ENCODE data around the gene ZDBF2. TPM values are rescaled to one million over a fixed set of nuclear protein-coding genes. Genes with fewer than 3 reads are reported as not detected.
A peak's percentile ranks its signal among the peaks of the same experiment; 100 is the strongest.
"Not testable (repeated sequence)": the region's sequence is repeated elsewhere in the genome, so short reads cannot be mapped to it uniquely, and the experiment has no call there.

Gene ZDBF2
- total RNA-seq: 10 to 100 TPM; 15.1 to 20.2 TPM
- 1 to 10 TPM; 2.1 to 3.0 TPM for polyA plus RNA-seq
- long read RNA-seq, donor 1, partial matches to known transcripts: 0 of 11 reads
- long read RNA-seq, donor 1, other reads (novel, unspliced or antisense): 11 of 11 reads
- long read RNA-seq, donor 2, partial matches to known transcripts: 1 of 6 reads
- long read RNA-seq, donor 2, other reads (novel, unspliced or antisense): 5 of 6 reads

DNA sequence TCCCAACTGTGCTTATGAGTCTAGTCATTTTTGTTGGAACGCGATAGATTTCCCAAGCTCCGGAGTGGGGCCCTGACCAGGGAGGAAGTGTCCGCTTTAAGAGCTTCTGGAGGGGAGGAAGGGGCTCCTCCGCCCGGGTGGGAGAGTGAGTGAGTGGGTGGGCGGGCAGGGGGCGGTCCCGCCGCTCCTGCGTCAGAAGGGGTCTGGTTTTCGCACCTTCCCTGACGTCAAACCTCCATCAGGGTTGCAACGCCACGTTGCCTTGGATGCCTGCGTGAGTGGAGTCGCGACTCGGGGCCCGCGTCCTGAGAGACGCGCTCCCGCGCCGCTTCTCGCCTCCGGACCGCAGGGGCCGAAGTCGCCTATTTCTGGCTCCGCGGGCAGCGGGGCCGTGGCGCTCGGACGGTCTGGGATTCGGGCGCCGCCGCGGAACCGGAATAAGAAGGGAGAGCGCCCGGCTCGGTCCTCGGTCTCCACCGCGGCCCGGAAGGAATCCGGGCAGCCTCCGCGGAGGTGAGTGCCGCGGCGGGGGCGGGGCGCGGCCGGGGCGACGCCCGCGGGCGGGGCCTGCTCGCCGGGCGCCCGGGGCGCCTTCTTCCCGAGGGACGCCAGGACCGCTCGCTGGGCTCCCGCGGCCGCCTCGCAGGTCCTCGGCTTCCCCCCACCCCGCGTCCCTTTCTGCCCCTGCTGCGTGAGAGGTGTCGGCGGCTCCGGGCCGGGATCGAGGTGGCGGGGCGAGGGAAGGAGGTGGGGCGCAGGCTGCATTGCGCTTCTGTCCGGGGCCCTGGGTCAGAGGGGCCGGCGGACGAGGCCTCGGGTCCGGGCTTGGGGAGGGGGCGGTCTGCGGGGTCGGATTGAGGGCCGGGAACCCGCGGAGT is at the start of gene ZDBF2:
TSS of gene ZDBF2 (plus strand) at position 230 of the 878 bp plus-strand sequence. CDS start 7,187 bp downstream, outside the sequence.
- peak within 1 kb of the TSS; percentile 60 to 78 for H3K4me3 ChIP-seq (ENCODE audit: low read length in 2 of 2)
- no peaks in the 10 kb centered on the region for H3K36me3 ChIP-seq (ENCODE audit: control insufficient read depth in 1 of 2, insufficient read depth in 2 of 2, low read length in 1 of 2)
- DNase-seq (peak; percentile 51 to 80), ATAC-seq (ENCODE audit: low FRiP score) (peak; percentile 87)
- H3K4me1 ChIP-seq (ENCODE audit: control insufficient read depth in 1 of 2, insufficient read depth in 2 of 2, low read length in 2 of 2): no peaks in the 10 kb centered on the region
- 1% methylated on average over 63 to 104 of the region's 104 CpGs for WGBS, 2 donors
- intact Hi-C loops (cut with DNase I): loop anchor here in 1 of 2 donors (10.0 kb wide), 1 partner anchor 170 kb away; the partner anchor contains the start of gene ADAM23
- H3K27ac ChIP-seq (ENCODE audit: low read depth in 1 of 2, low read length in 2 of 2): peak within 1 kb of the TSS in 1 of 2 donors; percentile 52
- H3K9me3 ChIP-seq (ENCODE audit: control insufficient read depth, low read length): no peaks in the 10 kb centered on the region
- no peaks in the 10 kb centered on the region for H3K27me3 ChIP-seq (ENCODE audit: control insufficient read depth in 1 of 2, insufficient read depth in 2 of 2, low read length in 1 of 2)

DNA sequence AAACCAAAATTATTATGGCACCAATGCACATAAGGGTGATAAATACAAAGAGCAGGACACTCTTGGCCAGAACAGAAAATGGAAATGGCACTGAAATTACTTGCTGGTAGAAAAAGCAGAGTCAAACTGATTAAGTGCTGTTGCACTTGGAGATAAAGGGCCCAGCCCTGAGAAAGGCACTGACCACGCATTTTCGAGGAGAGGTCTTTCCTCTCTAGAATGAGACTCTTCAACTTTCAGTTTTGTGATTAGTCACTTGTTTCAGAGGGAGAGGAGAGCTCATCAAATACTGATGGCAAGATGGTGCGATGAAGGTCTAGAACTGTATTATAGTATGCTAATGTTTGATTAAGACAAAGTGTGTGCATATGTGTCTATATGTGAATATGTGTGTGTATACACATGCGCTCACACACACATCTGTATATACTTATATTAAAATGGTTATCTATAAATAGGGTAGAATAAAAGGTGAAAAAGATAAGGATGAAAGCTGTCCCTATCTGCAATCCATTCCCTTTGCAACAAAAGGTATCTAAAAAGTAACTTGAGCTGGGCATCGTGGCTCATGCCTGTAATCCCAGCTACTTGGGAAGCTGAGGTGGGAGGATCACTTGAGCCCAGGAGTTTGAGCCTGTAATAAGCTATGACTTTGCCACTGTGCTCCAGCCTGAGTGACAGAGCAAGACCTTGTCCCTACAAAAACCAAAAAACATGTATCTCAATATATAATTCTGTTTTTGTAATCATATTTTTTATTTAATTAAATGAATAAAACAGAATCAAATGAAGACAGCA is 48.8 kb upstream of the ZDBF2 start:
- Histone ChIP-seq H3K27me3 (ENCODE audit: control insufficient read depth in 1 of 2, insufficient read depth in 2 of 2, low read length in 1 of 2) (peaks cover 0 to 1% of the 10 kb centered on the region in 2 donors), H3K27ac (ENCODE audit: low read depth in 1 of 2, low read length in 2 of 2) (no peak overlapping the region), H3K9me3 (ENCODE audit: control insufficient read depth, low read length) (peaks cover 1% of the 10 kb centered on the region), H3K4me1 (ENCODE audit: control insufficient read depth in 1 of 2, insufficient read depth in 2 of 2, low read length in 2 of 2) (no peaks in the 10 kb centered on the region), H3K4me3 (ENCODE audit: low read length in 2 of 2) (no peak overlapping the region), H3K36me3 (ENCODE audit: control insufficient read depth in 1 of 2, insufficient read depth in 2 of 2, low read length in 1 of 2) (no peaks in the 10 kb centered on the region)
- DNase-seq: no peak
- intact Hi-C loops (cut with DNase I): no loop called here
- WGBS, 2 donors: 71 to 74% methylated on average over 5 of the region's 5 CpGs
- no peak for ATAC-seq (ENCODE audit: low FRiP score)

DNA sequence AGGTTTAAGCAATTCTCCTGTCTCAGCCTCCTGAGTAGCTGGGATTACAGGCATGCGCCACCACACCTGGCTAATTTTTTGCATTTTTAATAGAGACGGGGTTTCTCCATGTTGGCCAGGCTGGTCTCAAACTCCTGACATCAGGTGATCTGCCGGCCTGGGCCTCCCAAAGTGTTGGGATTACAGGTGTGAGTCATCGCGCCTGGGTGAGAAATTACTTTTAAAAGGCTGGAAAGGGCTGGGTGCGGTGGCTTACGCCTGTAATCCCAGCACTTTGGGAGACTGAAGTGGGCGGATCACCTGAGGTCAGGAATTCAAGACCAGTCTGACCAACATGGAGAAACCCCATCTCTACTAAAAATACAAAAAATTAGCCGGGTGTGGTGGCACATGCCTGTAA is 45.8 kb upstream of the ZDBF2 start:
- intact Hi-C loops (cut with DNase I); DNase-seq; H3K27ac ChIP-seq (ENCODE audit: low read depth in 1 of 2, low read length in 2 of 2); H3K27me3 ChIP-seq (ENCODE audit: control insufficient read depth in 1 of 2, insufficient read depth in 2 of 2, low read length in 1 of 2); ATAC-seq (ENCODE audit: low FRiP score); H3K36me3 ChIP-seq (ENCODE audit: control insufficient read depth in 1 of 2, insufficient read depth in 2 of 2, low read length in 1 of 2); H3K4me3 ChIP-seq (ENCODE audit: low read length in 2 of 2); H3K4me1 ChIP-seq (ENCODE audit: control insufficient read depth in 1 of 2, insufficient read depth in 2 of 2, low read length in 2 of 2); H3K9me3 ChIP-seq (ENCODE audit: control insufficient read depth, low read length): not testable (repeated sequence)
- WGBS, 2 donors: 84 to 91% methylated on average over 9 of the region's 9 CpGs

DNA sequence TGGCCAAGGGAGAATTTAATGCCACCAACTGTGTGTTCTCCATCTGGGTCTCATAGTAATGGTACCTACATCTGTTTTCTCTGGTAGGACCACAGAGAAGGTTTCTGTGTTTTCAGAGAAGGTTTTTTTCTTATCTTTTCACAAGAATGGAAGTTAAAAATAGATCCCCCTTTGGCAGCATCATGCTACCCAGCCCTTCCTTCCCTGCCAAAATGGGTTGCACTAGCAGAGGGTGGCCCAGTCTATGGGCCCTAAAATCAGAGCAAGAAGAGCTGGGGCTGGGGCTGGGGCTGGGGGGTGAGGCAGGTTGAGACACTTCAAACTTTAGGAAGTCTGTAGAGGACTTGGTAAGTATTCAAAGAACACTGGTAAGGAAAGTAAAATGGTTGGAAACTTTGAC is 44.8 kb upstream of the ZDBF2 start:
- ATAC-seq (ENCODE audit: low FRiP score): peak; percentile 33
- intact Hi-C loops (cut with DNase I): no loop called here
- Histone ChIP-seq H3K36me3 (ENCODE audit: control insufficient read depth in 1 of 2, insufficient read depth in 2 of 2, low read length in 1 of 2) (no peaks in the 10 kb centered on the region), H3K27me3 (ENCODE audit: control insufficient read depth in 1 of 2, insufficient read depth in 2 of 2, low read length in 1 of 2) (peaks cover 0 to 1% of the 10 kb centered on the region in 2 donors), H3K27ac (ENCODE audit: low read depth in 1 of 2, low read length in 2 of 2) (no peak overlapping the region), H3K9me3 (ENCODE audit: control insufficient read depth, low read length) (peaks cover 1% of the 10 kb centered on the region), H3K4me3 (ENCODE audit: low read length in 2 of 2) (no peak overlapping the region), H3K4me1 (ENCODE audit: control insufficient read depth in 1 of 2, insufficient read depth in 2 of 2, low read length in 2 of 2) (no peaks in the 10 kb centered on the region)
- no peak for DNase-seq

DNA sequence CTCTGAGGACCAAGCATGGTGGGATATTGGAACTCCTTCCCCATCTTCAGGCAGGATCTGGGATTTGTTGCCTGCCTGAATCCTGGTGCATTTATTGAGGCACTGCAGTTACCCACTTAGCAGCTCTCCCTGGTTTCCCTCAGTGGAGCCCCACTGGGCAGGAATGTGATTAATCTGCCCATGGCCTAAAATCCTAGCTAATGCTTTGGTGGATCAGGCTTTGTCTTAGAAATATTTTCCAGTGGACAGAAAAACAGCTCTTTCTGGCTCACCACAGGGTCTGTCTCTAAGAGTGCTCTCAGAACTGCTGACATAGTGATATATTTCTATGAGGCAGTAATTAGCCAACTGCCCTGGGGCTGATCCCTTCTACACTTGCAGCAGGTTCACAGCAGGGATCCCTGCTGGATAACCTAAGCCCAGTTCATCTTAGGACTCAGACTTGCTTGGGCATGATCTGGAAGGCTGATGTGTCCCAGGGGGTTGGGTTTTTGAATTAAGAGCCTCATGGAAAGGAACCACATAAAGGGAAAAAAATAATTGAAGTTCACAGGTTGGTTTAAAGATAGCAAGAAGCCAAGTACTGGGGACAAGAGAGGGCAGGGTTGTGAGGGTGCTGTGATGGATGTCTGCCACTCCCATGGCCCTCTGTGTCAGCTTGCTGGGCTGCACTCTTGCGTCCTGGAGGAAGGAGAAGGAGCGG is 44.3 kb upstream of the ZDBF2 start:
- no peak overlapping the region for H3K27ac ChIP-seq (ENCODE audit: low read depth in 1 of 2, low read length in 2 of 2)
- intact Hi-C loops (cut with DNase I): no loop called here
- H3K9me3 ChIP-seq (ENCODE audit: control insufficient read depth, low read length): peaks cover 1% of the 10 kb centered on the region
- no peaks in the 10 kb centered on the region for H3K36me3 ChIP-seq (ENCODE audit: control insufficient read depth in 1 of 2, insufficient read depth in 2 of 2, low read length in 1 of 2)
- H3K27me3 ChIP-seq (ENCODE audit: control insufficient read depth in 1 of 2, insufficient read depth in 2 of 2, low read length in 1 of 2): peaks cover 0 to 1% of the 10 kb centered on the region in 2 donors
- ATAC-seq (ENCODE audit: low FRiP score) (peak; percentile 48), DNase-seq (no peak)
- no peaks in the 10 kb centered on the region for H3K4me1 ChIP-seq (ENCODE audit: control insufficient read depth in 1 of 2, insufficient read depth in 2 of 2, low read length in 2 of 2)
- 29 to 63% methylated on average over 2 of the region's 2 CpGs for WGBS, 2 donors
- no peak overlapping the region for H3K4me3 ChIP-seq (ENCODE audit: low read length in 2 of 2)

DNA sequence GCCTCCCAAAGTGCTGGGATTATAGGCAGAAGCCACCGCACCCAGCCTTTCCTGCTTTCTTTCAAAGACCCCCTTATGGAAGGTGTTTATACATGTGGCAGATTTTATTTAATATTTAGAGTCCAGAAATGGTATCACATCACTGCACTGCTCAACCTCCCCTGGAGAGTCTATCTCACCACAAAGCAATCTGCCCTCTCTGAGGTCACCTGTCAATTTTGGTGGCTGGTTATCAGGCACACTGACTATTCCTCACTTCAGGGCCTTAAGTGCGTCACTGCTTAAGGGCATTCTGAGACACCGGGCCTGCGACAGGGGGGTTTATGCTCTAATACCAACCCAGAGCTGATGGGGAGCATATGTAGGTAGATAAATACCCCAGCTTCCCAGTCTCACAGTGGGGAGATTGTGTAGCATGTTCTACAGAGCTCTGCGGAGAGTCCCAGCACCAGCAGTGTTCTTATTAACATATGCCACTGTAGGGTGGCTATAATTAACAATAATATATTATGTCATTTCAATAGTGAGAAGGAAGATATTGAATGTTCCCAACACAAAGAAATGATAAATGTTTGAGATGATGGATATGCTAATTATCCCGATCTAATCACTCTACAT is 42.7 kb upstream of the ZDBF2 start:
- intact Hi-C loops (cut with DNase I): no loop called here
- H3K9me3 ChIP-seq (ENCODE audit: control insufficient read depth, low read length): peaks cover 2% of the 10 kb centered on the region
- no peak overlapping the region for H3K27ac ChIP-seq (ENCODE audit: low read depth in 1 of 2, low read length in 2 of 2)
- ATAC-seq (ENCODE audit: low FRiP score) (no peak), DNase-seq (no peak)
- no peaks in the 10 kb centered on the region for H3K36me3 ChIP-seq (ENCODE audit: control insufficient read depth in 1 of 2, insufficient read depth in 2 of 2, low read length in 1 of 2)
- peaks cover 0 to 1% of the 10 kb centered on the region in 2 donors for H3K27me3 ChIP-seq (ENCODE audit: control insufficient read depth in 1 of 2, insufficient read depth in 2 of 2, low read length in 1 of 2)
- H3K4me1 ChIP-seq (ENCODE audit: control insufficient read depth in 1 of 2, insufficient read depth in 2 of 2, low read length in 2 of 2): no peaks in the 10 kb centered on the region
- H3K4me3 ChIP-seq (ENCODE audit: low read length in 2 of 2): no peak overlapping the region
- 88 to 89% methylated on average over 6 of the region's 6 CpGs for WGBS, 2 donors

DNA sequence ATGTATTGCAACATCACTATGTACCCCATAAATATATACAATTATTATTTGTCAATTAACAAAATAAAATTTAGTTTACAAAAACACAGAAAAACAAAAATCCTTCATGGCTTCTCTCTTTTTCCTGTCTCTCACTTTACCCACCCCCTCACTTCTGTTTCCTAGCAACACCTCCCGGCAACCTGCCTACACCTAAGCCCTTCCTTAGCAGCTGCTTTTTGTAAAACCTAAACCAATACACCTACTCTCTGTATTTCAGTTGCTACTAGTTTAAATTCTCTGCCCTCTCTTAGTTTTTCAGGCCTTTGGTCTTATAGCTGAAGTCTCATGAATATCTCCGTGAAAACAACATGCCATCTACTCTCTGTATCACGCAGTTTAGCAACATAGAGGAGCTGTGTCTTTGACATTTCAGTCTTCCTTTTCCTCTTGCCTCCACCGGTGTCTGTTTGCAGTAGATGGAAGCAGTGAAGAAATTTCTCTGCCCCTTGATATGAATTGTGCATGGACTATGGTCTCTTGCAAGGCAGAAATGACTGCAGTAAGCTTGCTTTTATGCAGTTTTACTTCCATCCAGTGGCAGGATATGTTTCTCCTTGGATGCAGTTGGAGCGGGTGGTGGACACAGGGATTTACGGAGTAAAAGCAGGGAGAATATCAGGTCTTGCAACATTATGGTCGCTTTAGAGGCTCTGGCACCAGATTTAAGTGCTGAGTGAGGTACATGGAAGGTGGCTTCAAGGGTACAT is 42.0 kb upstream of the ZDBF2 start:
- H3K27me3 ChIP-seq (ENCODE audit: control insufficient read depth in 1 of 2, insufficient read depth in 2 of 2, low read length in 1 of 2): peaks cover 0 to 1% of the 10 kb centered on the region in 2 donors
- peaks cover 2% of the 10 kb centered on the region for H3K9me3 ChIP-seq (ENCODE audit: control insufficient read depth, low read length)
- DNase-seq (no peak), ATAC-seq (ENCODE audit: low FRiP score) (no peak)
- H3K4me3 ChIP-seq (ENCODE audit: low read length in 2 of 2): no peak overlapping the region
- H3K27ac ChIP-seq (ENCODE audit: low read depth in 1 of 2, low read length in 2 of 2): no peak overlapping the region
- 62 to 65% methylated on average over 7 of the region's 7 CpGs for whole genome bisulfite sequencing, 2 donors
- H3K36me3 ChIP-seq (ENCODE audit: control insufficient read depth in 1 of 2, insufficient read depth in 2 of 2, low read length in 1 of 2): no peaks in the 10 kb centered on the region
- intact Hi-C loops (cut with DNase I): no loop called here
- no peaks in the 10 kb centered on the region for H3K4me1 ChIP-seq (ENCODE audit: control insufficient read depth in 1 of 2, insufficient read depth in 2 of 2, low read length in 2 of 2)
